ENCODE measurements around the gene CCDC154. TPM values are rescaled to one million over a fixed set of nuclear protein-coding genes. Genes with fewer than 3 reads are reported as not detected.

The CCDC154 gene
- total and polyA plus RNA-seq, 2 experiments from 2014 or later, result 0.31 TPM; not detected in 1

DNA sequence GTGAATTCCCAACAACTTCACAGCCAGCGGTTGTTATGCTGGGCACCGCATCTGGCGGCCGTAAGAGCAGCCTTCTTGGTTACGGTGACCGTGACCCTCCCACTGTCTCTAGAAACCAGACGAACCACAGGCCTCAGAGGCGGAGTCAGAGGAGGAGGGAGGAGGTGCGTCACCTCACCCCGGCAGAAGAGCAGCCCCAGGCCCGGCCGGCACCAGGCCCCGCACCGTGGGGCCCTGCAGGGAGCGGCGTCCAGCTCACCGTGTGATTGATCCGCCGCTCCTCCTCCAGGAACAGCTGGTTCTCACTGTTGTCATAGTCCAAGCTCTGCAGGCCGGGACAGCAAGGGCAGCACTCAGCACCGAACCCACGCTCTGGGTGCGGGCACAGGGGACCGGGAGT is 16.8 kb upstream of the CCDC154 start:
- Mint-ChIP-seq H3K4me1 (no peaks in the 10 kb centered on the region; the same call in 2 of the 3 replicates), H3K27ac (no peak overlapping the region), H3K4me3 (no peak overlapping the region), H3K9me3 (no peaks in the 10 kb centered on the region), H3K36me3 (ENCODE audit: low read depth) (peaks cover 8% of the 10 kb centered on the region), H3K27me3 (ENCODE audit: insufficient read depth, low read depth, poor library complexity) (no peaks in the 10 kb centered on the region)
- Histone ChIP-seq H2AFZ (no peak overlapping the region), H3K4me1 (ENCODE audit: insufficient read depth) (no peaks in the 10 kb centered on the region), H4K20me1 (replicated peaks; ENCODE audit: insufficient read depth) (peaks cover 4% of the 10 kb centered on the region), H3K4me3 (no peak overlapping the region), H3K9me2 (ENCODE audit: insufficient read depth) (no peaks in the 10 kb centered on the region), H3K27me3 (ENCODE audit: insufficient read depth) (no peaks in the 10 kb centered on the region), H3K36me3 (ENCODE audit: insufficient read depth) (no peaks in the 10 kb centered on the region), H3F3A (replicated peaks; ENCODE audit: low read depth) (no peaks in the 10 kb centered on the region), H3K4me2 (no peak overlapping the region), H3K79me2 (replicated peaks; ENCODE audit: insufficient read depth) (no peaks in the 10 kb centered on the region; the same call in 1 of the 2 replicates), H3K27ac (ENCODE audit: low read depth) (no peak overlapping the region)
- no peak for DNase-seq (ENCODE audit: low spot score)
- ATAC-seq, result no peak
- TF ChIP-seq, protein P1, sequence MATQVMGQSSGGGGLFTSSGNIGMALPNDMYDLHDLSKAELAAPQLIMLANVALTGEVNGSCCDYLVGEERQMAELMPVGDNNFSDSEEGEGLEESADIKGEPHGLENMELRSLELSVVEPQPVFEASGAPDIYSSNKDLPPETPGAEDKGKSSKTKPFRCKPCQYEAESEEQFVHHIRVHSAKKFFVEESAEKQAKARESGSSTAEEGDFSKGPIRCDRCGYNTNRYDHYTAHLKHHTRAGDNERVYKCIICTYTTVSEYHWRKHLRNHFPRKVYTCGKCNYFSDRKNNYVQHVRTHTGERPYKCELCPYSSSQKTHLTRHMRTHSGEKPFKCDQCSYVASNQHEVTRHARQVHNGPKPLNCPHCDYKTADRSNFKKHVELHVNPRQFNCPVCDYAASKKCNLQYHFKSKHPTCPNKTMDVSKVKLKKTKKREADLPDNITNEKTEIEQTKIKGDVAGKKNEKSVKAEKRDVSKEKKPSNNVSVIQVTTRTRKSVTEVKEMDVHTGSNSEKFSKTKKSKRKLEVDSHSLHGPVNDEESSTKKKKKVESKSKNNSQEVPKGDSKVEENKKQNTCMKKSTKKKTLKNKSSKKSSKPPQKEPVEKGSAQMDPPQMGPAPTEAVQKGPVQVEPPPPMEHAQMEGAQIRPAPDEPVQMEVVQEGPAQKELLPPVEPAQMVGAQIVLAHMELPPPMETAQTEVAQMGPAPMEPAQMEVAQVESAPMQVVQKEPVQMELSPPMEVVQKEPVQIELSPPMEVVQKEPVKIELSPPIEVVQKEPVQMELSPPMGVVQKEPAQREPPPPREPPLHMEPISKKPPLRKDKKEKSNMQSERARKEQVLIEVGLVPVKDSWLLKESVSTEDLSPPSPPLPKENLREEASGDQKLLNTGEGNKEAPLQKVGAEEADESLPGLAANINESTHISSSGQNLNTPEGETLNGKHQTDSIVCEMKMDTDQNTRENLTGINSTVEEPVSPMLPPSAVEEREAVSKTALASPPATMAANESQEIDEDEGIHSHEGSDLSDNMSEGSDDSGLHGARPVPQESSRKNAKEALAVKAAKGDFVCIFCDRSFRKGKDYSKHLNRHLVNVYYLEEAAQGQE (IDR thresholded peaks at IDR 0.05; ENCODE audit: unreplicated experiment), result no peak
- TF ChIP-seq, protein P2, sequence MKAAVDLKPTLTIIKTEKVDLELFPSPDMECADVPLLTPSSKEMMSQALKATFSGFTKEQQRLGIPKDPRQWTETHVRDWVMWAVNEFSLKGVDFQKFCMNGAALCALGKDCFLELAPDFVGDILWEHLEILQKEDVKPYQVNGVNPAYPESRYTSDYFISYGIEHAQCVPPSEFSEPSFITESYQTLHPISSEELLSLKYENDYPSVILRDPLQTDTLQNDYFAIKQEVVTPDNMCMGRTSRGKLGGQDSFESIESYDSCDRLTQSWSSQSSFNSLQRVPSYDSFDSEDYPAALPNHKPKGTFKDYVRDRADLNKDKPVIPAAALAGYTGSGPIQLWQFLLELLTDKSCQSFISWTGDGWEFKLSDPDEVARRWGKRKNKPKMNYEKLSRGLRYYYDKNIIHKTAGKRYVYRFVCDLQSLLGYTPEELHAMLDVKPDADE (IDR thresholded peaks at IDR 0.05), result no peak
- TF ChIP-seq ZNF331 (CRISPR knock-in tag; IDR thresholded peaks at IDR 0.05; ENCODE audit: low read depth) (no peak), ZNF114 (CRISPR knock-in tag; IDR thresholded peaks at IDR 0.05) (no peak), NANOG (IDR thresholded peaks at IDR 0.05; ENCODE audit: borderline replicate concordance) (no peak), EZH2 (IDR thresholded peaks at IDR 0.05; ENCODE audit: low read depth, unreplicated experiment) (no peak), CREB1 (CRISPR knock-in tag; IDR thresholded peaks at IDR 0.05; ENCODE audit: low read depth) (no peak), STAT1 (IDR thresholded peaks at IDR 0.05; ENCODE audit: unreplicated experiment) (no peak), EZH2phosphoT487 (IDR thresholded peaks at IDR 0.05; ENCODE audit: unreplicated experiment) (no peak), JUNB (IDR thresholded peaks at IDR 0.05; ENCODE audit: unreplicated experiment) (no peak), POLR2AphosphoS5 (IDR thresholded peaks at IDR 0.05; ENCODE audit: low read depth) (no peak)
- TF ChIP-seq, protein P3, sequence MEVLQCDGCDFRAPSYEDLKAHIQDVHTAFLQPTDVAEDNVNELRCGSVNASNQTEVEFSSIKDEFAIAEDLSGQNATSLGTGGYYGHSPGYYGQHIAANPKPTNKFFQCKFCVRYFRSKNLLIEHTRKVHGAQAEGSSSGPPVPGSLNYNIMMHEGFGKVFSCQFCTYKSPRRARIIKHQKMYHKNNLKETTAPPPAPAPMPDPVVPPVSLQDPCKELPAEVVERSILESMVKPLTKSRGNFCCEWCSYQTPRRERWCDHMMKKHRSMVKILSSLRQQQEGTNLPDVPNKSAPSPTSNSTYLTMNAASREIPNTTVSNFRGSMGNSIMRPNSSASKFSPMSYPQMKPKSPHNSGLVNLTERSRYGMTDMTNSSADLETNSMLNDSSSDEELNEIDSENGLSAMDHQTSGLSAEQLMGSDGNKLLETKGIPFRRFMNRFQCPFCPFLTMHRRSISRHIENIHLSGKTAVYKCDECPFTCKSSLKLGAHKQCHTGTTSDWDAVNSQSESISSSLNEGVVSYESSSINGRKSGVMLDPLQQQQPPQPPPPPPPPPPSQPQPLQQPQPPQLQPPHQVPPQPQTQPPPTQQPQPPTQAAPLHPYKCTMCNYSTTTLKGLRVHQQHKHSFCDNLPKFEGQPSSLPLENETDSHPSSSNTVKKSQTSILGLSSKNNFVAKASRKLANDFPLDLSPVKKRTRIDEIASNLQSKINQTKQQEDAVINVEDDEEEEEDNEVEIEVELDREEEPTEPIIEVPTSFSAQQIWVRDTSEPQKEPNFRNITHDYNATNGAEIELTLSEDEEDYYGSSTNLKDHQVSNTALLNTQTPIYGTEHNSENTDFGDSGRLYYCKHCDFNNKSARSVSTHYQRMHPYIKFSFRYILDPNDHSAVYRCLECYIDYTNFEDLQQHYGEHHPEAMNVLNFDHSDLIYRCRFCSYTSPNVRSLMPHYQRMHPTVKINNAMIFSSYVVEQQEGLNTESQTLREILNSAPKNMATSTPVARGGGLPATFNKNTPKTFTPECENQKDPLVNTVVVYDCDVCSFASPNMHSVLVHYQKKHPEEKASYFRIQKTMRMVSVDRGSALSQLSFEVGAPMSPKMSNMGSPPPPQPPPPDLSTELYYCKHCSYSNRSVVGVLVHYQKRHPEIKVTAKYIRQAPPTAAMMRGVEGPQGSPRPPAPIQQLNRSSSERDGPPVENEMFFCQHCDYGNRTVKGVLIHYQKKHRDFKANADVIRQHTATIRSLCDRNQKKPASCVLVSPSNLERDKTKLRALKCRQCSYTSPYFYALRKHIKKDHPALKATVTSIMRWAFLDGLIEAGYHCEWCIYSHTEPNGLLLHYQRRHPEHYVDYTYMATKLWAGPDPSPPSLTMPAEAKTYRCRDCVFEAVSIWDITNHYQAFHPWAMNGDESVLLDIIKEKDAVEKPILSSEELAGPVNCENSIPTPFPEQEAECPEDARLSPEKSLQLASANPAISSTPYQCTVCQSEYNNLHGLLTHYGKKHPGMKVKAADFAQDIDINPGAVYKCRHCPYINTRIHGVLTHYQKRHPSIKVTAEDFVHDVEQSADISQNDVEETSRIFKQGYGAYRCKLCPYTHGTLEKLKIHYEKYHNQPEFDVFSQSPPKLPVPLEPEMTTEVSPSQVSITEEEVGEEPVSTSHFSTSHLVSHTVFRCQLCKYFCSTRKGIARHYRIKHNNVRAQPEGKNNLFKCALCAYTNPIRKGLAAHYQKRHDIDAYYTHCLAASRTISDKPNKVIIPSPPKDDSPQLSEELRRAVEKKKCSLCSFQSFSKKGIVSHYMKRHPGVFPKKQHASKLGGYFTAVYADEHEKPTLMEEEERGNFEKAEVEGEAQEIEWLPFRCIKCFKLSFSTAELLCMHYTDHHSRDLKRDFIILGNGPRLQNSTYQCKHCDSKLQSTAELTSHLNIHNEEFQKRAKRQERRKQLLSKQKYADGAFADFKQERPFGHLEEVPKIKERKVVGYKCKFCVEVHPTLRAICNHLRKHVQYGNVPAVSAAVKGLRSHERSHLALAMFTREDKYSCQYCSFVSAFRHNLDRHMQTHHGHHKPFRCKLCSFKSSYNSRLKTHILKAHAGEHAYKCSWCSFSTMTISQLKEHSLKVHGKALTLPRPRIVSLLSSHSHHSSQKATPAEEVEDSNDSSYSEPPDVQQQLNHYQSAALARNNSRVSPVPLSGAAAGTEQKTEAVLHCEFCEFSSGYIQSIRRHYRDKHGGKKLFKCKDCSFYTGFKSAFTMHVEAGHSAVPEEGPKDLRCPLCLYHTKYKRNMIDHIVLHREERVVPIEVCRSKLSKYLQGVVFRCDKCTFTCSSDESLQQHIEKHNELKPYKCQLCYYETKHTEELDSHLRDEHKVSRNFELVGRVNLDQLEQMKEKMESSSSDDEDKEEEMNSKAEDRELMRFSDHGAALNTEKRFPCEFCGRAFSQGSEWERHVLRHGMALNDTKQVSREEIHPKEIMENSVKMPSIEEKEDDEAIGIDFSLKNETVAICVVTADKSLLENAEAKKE (CRISPR knock-in tag; IDR thresholded peaks at IDR 0.05), result no peak
- TF ChIP-seq, protein P4, sequence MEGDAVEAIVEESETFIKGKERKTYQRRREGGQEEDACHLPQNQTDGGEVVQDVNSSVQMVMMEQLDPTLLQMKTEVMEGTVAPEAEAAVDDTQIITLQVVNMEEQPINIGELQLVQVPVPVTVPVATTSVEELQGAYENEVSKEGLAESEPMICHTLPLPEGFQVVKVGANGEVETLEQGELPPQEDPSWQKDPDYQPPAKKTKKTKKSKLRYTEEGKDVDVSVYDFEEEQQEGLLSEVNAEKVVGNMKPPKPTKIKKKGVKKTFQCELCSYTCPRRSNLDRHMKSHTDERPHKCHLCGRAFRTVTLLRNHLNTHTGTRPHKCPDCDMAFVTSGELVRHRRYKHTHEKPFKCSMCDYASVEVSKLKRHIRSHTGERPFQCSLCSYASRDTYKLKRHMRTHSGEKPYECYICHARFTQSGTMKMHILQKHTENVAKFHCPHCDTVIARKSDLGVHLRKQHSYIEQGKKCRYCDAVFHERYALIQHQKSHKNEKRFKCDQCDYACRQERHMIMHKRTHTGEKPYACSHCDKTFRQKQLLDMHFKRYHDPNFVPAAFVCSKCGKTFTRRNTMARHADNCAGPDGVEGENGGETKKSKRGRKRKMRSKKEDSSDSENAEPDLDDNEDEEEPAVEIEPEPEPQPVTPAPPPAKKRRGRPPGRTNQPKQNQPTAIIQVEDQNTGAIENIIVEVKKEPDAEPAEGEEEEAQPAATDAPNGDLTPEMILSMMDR (conservative IDR thresholded peaks at IDR 0.05; ENCODE audit: low read depth in 2 of 2), result no peak

Data from GM23338 (cell line).